GM19025 (cell line): ENCODE results near the gene PARVB.

Experiments used
- ATAC-seq: cut with Tn5 transposase; IDR thresholded peaks from one replicate; pipeline ENCODE4 v1.9.1; 2021; ENCODE audit warnings: mild to moderate bottlenecking, low read depth, moderate library complexity; ENCODE audit not compliant: unreplicated experiment

Gene PARVB

GRCh38 chr22:44080936-44081861 lies 57.1 kb downstream of the PARVB start:
- no peak for ATAC-seq

- ATAC-seq = no peak
These were observed 58.7 kb downstream of the PARVB start for GRCh38 chr22:44082801-44083200.

GRCh38 chr22:44084044-44084772 lies 60.1 kb downstream of the PARVB start:
- no peak for ATAC-seq

- ATAC-seq = no peak
These were observed 61.7 kb downstream of the PARVB start for GRCh38 chr22:44085743-44086270.

GRCh38 chr22:44086271-44087088 lies 62.4 kb downstream of the PARVB start:
- no peak for ATAC-seq

GRCh38 chr22:44087089-44087430 lies 63.0 kb downstream of the PARVB start:
- ATAC-seq = no peak

GRCh38 chr22:44088976-44089570 lies 65.0 kb downstream of the PARVB start:
- no peak for ATAC-seq

- no peak for ATAC-seq
These were observed 65.8 kb downstream of the PARVB start for GRCh38 chr22:44089717-44090570.

- no peak for ATAC-seq
These were observed 66.4 kb downstream of the PARVB start for GRCh38 chr22:44090571-44090905.

GRCh38 chr22:44091021-44091721 lies 67.1 kb downstream of the PARVB start:
- ATAC-seq = no peak

- no peak for ATAC-seq
These were observed 67.6 kb downstream of the PARVB start for GRCh38 chr22:44091751-44092150.

GRCh38 chr22:44092636-44093220 lies 68.6 kb downstream of the PARVB start:
- no peak for ATAC-seq

- no peak for ATAC-seq
These were observed 69.7 kb downstream of the PARVB start for GRCh38 chr22:44093791-44094190.

- ATAC-seq = no peak
These were observed 70.7 kb downstream of the PARVB start for GRCh38 chr22:44094751-44095302.

GRCh38 chr22:44096736-44097135 lies 72.6 kb downstream of the PARVB start:
- ATAC-seq = no peak

- no peak for ATAC-seq
These were observed 73.3 kb downstream of the PARVB start for GRCh38 chr22:44097263-44098020.

GRCh38 chr22:44098021-44098739 lies 74.1 kb downstream of the PARVB start:
- ATAC-seq = no peak
